Suppressor macrophage treated with lipopolysaccharide for 4 hours (primary cell): ENCODE results near the gene ZNF503.

Experiments used
- DNase-seq: peaks from one replicate; pipeline ENCODE4 v3.0.0-alpha.2; 2020

The ZNF503 gene

GRCh38 chr10:75431180-75432111 is 29.9 kb upstream of the ZNF503 start, which contains the start of gene LRMDA:
Gene LRMDA, plus strand, starts transcription at chr10:75431624.
- DNase-seq: peak; percentile 70

- DNase-seq: peak; percentile 83
Observed at GRCh38 chr10:75430000-75430763, 28.6 kb upstream of the ZNF503 start.

GRCh38 chr10:75429159-75429827 is 27.7 kb upstream of the ZNF503 start:
- no peak for DNase-seq

GRCh38 chr10:75428434-75429158 is 27.0 kb upstream of the ZNF503 start:
- DNase-seq: peak; percentile 74

GRCh38 chr10:75427951-75428350 is 26.4 kb upstream of the ZNF503 start:
- DNase-seq: no peak

- DNase-seq: no peak
Observed at GRCh38 chr10:75426880-75427279, 25.3 kb upstream of the ZNF503 start.

GRCh38 chr10:75425291-75426079 is 23.9 kb upstream of the ZNF503 start:
- DNase-seq: no peak

GRCh38 chr10:75424571-75424970 is 23.0 kb upstream of the ZNF503 start:
- no peak for DNase-seq

GRCh38 chr10:75422913-75423312 is 21.3 kb upstream of the ZNF503 start:
- DNase-seq: no peak

GRCh38 chr10:75418712-75419111 is 17.1 kb upstream of the ZNF503 start:
- no peak for DNase-seq

- no peak for DNase-seq
Observed at GRCh38 chr10:75418293-75418692, 16.7 kb upstream of the ZNF503 start.

- DNase-seq: no peak
Observed at GRCh38 chr10:75417522-75417927, 16.0 kb upstream of the ZNF503 start.

GRCh38 chr10:75414527-75414926 is 13.0 kb upstream of the ZNF503 start:
- no peak for DNase-seq

GRCh38 chr10:75410132-75411005 is 8.8 kb upstream of the ZNF503 start:
- no peak for DNase-seq

GRCh38 chr10:75408911-75409885 is 7.6 kb upstream of the ZNF503 start:
- DNase-seq: peak; percentile 70

- no peak for DNase-seq
Observed at GRCh38 chr10:75408509-75408875, 6.9 kb upstream of the ZNF503 start.

- DNase-seq: peak; percentile 36
Observed at GRCh38 chr10:75407713-75408508, 6.3 kb upstream of the ZNF503 start.

- DNase-seq: no peak
Observed at GRCh38 chr10:75407224-75407712, 5.7 kb upstream of the ZNF503 start.
